ENCODE measurements around the gene CPE.

DNA sequence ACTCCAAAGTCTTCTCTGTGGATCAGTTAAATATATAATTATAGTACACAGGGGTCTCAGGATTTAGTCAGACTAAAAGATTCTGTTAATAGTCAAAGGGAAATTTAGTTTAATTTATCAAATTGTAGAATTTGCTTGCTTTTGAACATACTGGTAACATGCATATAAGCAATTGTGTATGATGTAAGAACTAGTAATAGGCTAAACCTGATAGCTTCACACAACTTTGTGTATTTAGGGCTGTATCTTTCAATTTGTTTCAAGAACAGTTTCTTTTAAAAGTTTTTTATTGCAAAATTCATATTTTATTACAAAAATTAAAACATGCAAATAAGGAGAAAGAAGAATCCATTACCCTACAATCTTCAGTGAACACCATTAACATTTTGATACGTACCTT is 99.5 kb downstream of the CPE start:
- TF ChIP-seq EZH2 (IDR thresholded peaks at IDR 0.05): no peak
- TF ChIP-seq POLR2AphosphoS5 (IDR thresholded peaks at IDR 0.05; ENCODE audit: borderline replicate concordance, low read depth, low read length): no peak

Measured in SK-N-MC (cell line).